ENCODE results near the gene ABCA1. TPM values are rescaled to one million over a fixed set of nuclear protein-coding genes. Genes with fewer than 3 reads are reported as not detected.

The ABCA1 gene
- total and polyA plus RNA-seq, 2 of the 13 experiments (the other 11 are each of a cell fraction or from before 2014, with no cell fraction given) = 26.8 to 63.8 TPM

DNA sequence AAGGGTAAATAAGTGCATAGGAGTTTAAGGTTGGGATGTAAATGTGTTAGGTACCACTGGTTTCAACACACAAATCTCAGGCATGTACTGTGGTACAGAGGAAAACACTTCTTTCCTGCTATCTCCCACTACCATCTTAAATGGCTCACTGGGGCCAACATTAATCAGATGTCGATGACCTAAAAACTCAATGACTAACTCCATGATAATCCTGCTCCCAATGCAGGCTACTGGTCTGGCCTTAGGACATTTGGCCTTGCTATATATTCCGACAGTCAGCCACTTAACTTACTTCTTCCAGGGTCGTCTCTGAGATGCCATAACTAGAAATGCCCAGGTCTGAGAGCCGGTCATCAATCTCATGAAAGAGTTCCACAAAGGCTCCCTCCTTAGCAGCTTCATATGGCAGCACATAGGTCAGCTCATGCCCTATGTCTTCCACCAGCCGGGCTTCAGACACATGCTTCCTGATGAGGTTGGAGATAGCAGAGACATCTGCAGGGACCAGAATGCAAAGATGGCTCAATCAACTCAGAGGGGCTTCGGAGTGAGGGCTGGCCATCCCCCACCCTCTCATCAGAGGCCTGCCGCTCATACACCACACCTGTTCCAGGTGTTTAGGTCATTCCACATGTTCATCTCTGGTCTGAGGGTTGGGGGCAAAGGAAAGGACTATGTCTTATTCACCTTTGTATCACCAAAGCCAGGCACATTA is 111.9 kb downstream of the ABCA1 start (continued):
- TF ChIP-seq, protein P1, sequence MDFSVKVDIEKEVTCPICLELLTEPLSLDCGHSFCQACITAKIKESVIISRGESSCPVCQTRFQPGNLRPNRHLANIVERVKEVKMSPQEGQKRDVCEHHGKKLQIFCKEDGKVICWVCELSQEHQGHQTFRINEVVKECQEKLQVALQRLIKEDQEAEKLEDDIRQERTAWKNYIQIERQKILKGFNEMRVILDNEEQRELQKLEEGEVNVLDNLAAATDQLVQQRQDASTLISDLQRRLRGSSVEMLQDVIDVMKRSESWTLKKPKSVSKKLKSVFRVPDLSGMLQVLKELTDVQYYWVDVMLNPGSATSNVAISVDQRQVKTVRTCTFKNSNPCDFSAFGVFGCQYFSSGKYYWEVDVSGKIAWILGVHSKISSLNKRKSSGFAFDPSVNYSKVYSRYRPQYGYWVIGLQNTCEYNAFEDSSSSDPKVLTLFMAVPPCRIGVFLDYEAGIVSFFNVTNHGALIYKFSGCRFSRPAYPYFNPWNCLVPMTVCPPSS (IDR thresholded peaks at IDR 0.05) = no peak

DNA sequence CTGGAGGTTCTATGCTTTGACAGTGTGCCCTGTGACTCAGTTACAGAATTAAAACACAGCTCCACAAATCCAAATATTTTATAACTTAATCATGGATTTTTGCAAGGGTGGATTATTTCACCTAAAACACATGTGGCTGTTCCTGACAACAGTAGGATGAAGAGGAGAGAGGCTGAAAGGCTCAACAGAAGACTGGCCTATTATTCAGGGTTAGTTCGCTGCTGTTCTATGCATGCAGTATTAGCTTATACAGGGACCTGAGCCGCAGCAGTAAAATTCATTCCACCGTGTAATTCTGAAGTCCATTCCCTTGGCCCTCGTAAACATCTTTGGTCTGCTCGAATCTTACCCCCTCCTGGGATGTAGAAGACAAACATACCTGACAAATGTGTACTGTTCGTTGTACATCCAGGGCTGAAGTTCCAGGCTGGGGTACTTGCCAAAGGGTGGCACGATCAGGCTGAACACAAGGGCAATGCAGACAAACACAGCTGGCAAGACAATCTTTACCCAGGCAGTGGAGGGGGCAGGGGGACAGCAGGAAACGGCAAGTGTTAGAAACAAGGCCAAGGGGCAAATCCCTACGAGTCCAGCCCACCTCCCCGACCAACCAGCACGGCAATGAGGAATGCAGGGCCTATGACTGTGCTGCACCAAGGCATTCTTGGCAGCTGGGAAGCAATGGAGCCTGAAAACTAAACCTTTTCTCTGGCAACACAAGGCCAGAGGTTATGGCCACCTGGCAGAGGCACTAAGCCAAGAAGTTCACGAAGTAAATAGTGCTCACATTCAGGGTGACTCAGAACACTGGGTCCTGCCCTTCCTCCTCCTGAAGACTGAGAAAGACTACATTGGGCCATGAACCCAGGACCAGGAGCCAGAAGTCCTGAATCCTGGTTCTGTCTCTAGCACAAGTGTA is 117.3 kb downstream of the ABCA1 start:
- TF ChIP-seq NFRKB (IDR thresholded peaks at IDR 0.05) (no peak), MBNL3 (CRISPR knock-in tag; conservative IDR thresholded peaks at IDR 0.05) (no peak), RBM22 (optimal IDR thresholded peaks at IDR 0.05; ENCODE audit: low read length) (peak; percentile 65), ZFP62 (CRISPR knock-in tag; IDR thresholded peaks at IDR 0.05) (no peak), U2AF1 (optimal IDR thresholded peaks at IDR 0.05; ENCODE audit: low read depth, low read length) (no peak), CHD4 (IDR thresholded peaks at IDR 0.05; ENCODE audit: borderline replicate concordance, low read length) (no peak), ZNF367 (CRISPR knock-in tag; IDR thresholded peaks at IDR 0.05; ENCODE audit: borderline replicate concordance) (no peak), AGO2 (optimal IDR thresholded peaks at IDR 0.05; ENCODE audit: low read depth, low read length) (peak; percentile 28), ZNF768 (CRISPR knock-in tag; IDR thresholded peaks at IDR 0.05) (no peak), RFX1 (IDR thresholded peaks at IDR 0.05) (no peak), ZFY (CRISPR knock-in tag; IDR thresholded peaks at IDR 0.05) (no peak)
- no peaks in the 10 kb centered on the region for H3K27me3 ChIP-seq (ENCODE audit: control insufficient read depth in 1 of 2, insufficient read depth in 2 of 2, low read length in 2 of 2)
- H3K36me3 ChIP-seq (replicated peaks in 1 of 2; ENCODE audit: control insufficient read depth in 1 of 2, insufficient read depth in 2 of 2, low read length in 2 of 2) = peaks cover 59 to 94% of the 10 kb centered on the region in 2 experiments
- H3K79me2 ChIP-seq (ENCODE audit: insufficient read depth, low read length) = no peaks in the 10 kb centered on the region
- ChIA-PET POLR2A (no interaction called here), CTCF (ENCODE audit: low intra/inter-chr PET ratio, low total read pairs) (no interaction called here)
- H3K9me3 ChIP-seq (ENCODE audit: low read length) = no peaks in the 10 kb centered on the region
- no peak overlapping the region for H3K4me2 ChIP-seq (ENCODE audit: low read depth, low read length)
- FAIRE-seq (no peak), DNase-seq (ENCODE audit: low spot score) (no peak), ATAC-seq (peak; percentile 11; the same call in 2 of the 3 replicates)
- H2AFZ ChIP-seq (ENCODE audit: low read length) = no peak overlapping the region
- no TSS peak for BruUV-seq (replicated peaks)
- peaks cover 4% of the 10 kb centered on the region; the same call in 1 of the 2 replicates for H4K20me1 ChIP-seq (ENCODE audit: insufficient read depth, low read length)
- H3K27ac ChIP-seq (ENCODE audit: extremely low read length, insufficient read depth, low read length) = no peak overlapping the region
- WGBS (ENCODE audit: low lambda C conversion rate) = 93% methylated on average over 12 of the region's 12 CpGs
- H3K9ac ChIP-seq (ENCODE audit: insufficient read depth, low read depth, low read length) = no peak overlapping the region
- intact Hi-C loops (cut with micrococcal nuclease; ENCODE audit: unreplicated experiment) = no loop called here
- in situ Hi-C loops (cut with HindIII; ENCODE audit: extremely low pct_ligation_motif_present, low pct_unique_long_range_greater_than_20kb) = no loop called here
- no peak overlapping the region for H3K4me3 ChIP-seq (replicated peaks in 1 of 3; ENCODE audit: insufficient read depth in 1 of 3, low read depth in 2 of 3, low read length in 3 of 3)
- H3K4me1 ChIP-seq (ENCODE audit: insufficient read depth, low read length) = no peaks in the 10 kb centered on the region
